IMR-90 (cell line): ENCODE measurements around the gene IL17B. TPM values are rescaled to one million over a fixed set of nuclear protein-coding genes. Genes with fewer than 3 reads are reported as not detected.

ENCODE experiments used
- ATAC-seq: fragments of 200-7000 bp; cut with Tn5 transposase; 2 replicates; pipeline ENCODE4 v1.9.1; 2020; ENCODE audit warnings: low read depth, mild to moderate bottlenecking, moderate library complexity
- BruUV-seq: library from RNA; stranded (reverse); fragments of 400-500 nt; replicated peaks from 2 replicates; lab custom pipeline; 2021; lab: Mats Ljungman, UMichigan
- CTCF ChIA-PET: fragments of 300-600 bp; formaldehyde crosslinking; extraction: SDS; loops from one replicate; lab custom pipeline; 2021; ENCODE audit warnings: antibody characterized with exemption; lab: Yijun Ruan, JAX
- POLR2A ChIA-PET: fragments of 300-600 bp; sonication (Branson Sonifier 250); formaldehyde crosslinking; loops from one replicate; lab custom pipeline; 2022; ENCODE audit warnings: antibody characterized with exemption; ENCODE audit not compliant: unreplicated experiment; lab: Charles Lee
- DNase-seq: peaks from one replicate; pipeline ENCODE4 v3.0.0; 2013
- H2AFZ ChIP-seq: replicated peaks from 2 replicates; pipeline ENCODE3; 2013; ENCODE audit warnings: low read length, mild to moderate bottlenecking; ENCODE audit not compliant: poor library complexity
- H2AK5ac ChIP-seq: 2 replicates; pipeline ENCODE4 v1.6.1; 2013; ENCODE audit warnings: low read depth, low read length, inconsistent platforms
- H2AK9ac ChIP-seq: replicated peaks from 2 replicates; pipeline ENCODE3; 2013; ENCODE audit warnings: mild to moderate bottlenecking, low read depth, low read length, moderate library complexity; ENCODE audit not compliant: poor library complexity
- H2BK120ac ChIP-seq: 2 replicates; pipeline ENCODE4 v1.6.1; 2013; ENCODE audit warnings: low read depth, low read length, inconsistent platforms
- H2BK15ac ChIP-seq: 3 replicates; pipeline ENCODE4 v1.6.1; 2013; ENCODE audit warnings: low read depth, low read length, inconsistent platforms
- H2BK20ac ChIP-seq: 2 replicates; pipeline ENCODE4 v1.6.1; 2013; ENCODE audit warnings: low read depth, mild to moderate bottlenecking, inconsistent platforms, low read length, moderate library complexity
- H2BK5ac ChIP-seq: 2 replicates; pipeline ENCODE4 v1.6.1; 2013; ENCODE audit warnings: mild to moderate bottlenecking, low read depth, low read length, inconsistent platforms; ENCODE audit not compliant: poor library complexity, severe bottlenecking
- H3K14ac ChIP-seq: replicated peaks from 2 replicates; pipeline ENCODE4 v1.6.1; 2013; ENCODE audit warnings: low read depth, low read length, inconsistent platforms
- H3K18ac ChIP-seq: 2 replicates; pipeline ENCODE4 v1.6.1; 2013; ENCODE audit warnings: low read depth, low read length, control low read depth
- H3K23ac ChIP-seq: 2 replicates; pipeline ENCODE4 v1.6.1; 2013; ENCODE audit warnings: low read depth, low read length, inconsistent platforms
- H3K27ac ChIP-seq: 2 replicates; pipeline ENCODE4 v1.5.1; 2013; ENCODE audit warnings: mild to moderate bottlenecking, control low read depth, low read length; ENCODE audit not compliant: insufficient read depth
- H3K27me3 ChIP-seq: 2 replicates; pipeline ENCODE4 v1.6.1; 2013; ENCODE audit warnings: low read length; ENCODE audit not compliant: control insufficient read depth, insufficient read depth
- H3K36me3 ChIP-seq: 2 replicates; pipeline ENCODE4 v1.6.1; 2013; ENCODE audit warnings: low read length, mixed read lengths; ENCODE audit not compliant: control insufficient read depth, insufficient read depth
- H3K4ac ChIP-seq: 2 replicates; pipeline ENCODE4 v1.6.1; 2013; ENCODE audit warnings: low read depth, low read length, inconsistent platforms
- H3K4me1 ChIP-seq: 2 replicates; pipeline ENCODE4 v1.6.1; 2013; ENCODE audit warnings: low read length, mixed read lengths; ENCODE audit not compliant: control insufficient read depth, insufficient read depth
- H3K4me2 ChIP-seq: 2 replicates; pipeline ENCODE4 v1.6.1; 2013; ENCODE audit warnings: low read depth, mild to moderate bottlenecking, control low read depth, low read length, moderate library complexity
- H3K4me3 ChIP-seq: 2 replicates; pipeline ENCODE4 v1.5.1; 2013; ENCODE audit warnings: low read depth, mild to moderate bottlenecking, control low read depth, low read length, moderate library complexity; ENCODE audit not compliant: insufficient read depth
- H3K56ac ChIP-seq: 2 replicates; pipeline ENCODE4 v1.6.1; 2013; ENCODE audit warnings: low read length, inconsistent platforms; ENCODE audit not compliant: insufficient read depth; ENCODE audit errors: extremely low read depth
- H3K79me1 ChIP-seq, 2 experiments: 2 replicates each; pipeline ENCODE4 v1.6.1; 2013; ENCODE audit warnings: low read length in 2 of 2, inconsistent platforms in 1 of 2, low read depth in 1 of 2
- H3K9ac ChIP-seq: 2 replicates; pipeline ENCODE4 v1.6.1; 2013; ENCODE audit warnings: low read depth, low read length, control low read depth
- H3K9me1 ChIP-seq: 2 replicates; pipeline ENCODE4 v1.6.1; 2013; ENCODE audit warnings: low read length, inconsistent platforms; ENCODE audit not compliant: insufficient read depth
- H3K9me3 ChIP-seq: 2 replicates; pipeline ENCODE4 v1.6.1; 2013; ENCODE audit warnings: low read length; ENCODE audit not compliant: control insufficient read depth, insufficient read depth
- H4K20me1 ChIP-seq: 2 replicates; pipeline ENCODE4 v1.6.1; 2013; ENCODE audit warnings: low read length, inconsistent platforms; ENCODE audit not compliant: insufficient read depth
- H4K5ac ChIP-seq: 2 replicates; pipeline ENCODE4 v1.6.1; 2013; ENCODE audit warnings: mild to moderate bottlenecking, low read depth, low read length, control low read depth
- H4K8ac ChIP-seq, 2 experiments: 2 replicates each; pipeline ENCODE4 v1.6.1; 2013; ENCODE audit warnings: low read depth in 2 of 2, low read length in 2 of 2, control low read depth in 1 of 2, inconsistent platforms in 1 of 2
- H4K91ac ChIP-seq: 2 replicates; pipeline ENCODE4 v1.6.1; 2013; ENCODE audit warnings: low read depth, low read length, inconsistent platforms; ENCODE audit not compliant: insufficient read depth
- CEBPB ChIP-seq: IDR thresholded peaks from 2 replicates; pipeline ENCODE4 v1.6.1; 2012; ENCODE audit warnings: low read depth, low read length, improper control_type of control experiment
- NFE2L2 ChIP-seq: fragments of 150-350 bp; IDR thresholded peaks from 2 replicates; pipeline ENCODE4 v1.6.1; 2016; ENCODE audit warnings: low read depth, mild to moderate bottlenecking, low read length
- RAD21 ChIP-seq: IDR thresholded peaks from 2 replicates; pipeline ENCODE4 v1.6.1; 2012; ENCODE audit warnings: low read length, improper control_type of control experiment
- RCOR1 ChIP-seq: IDR thresholded peaks from 2 replicates; pipeline ENCODE4 v1.6.1; 2012; ENCODE audit warnings: mild to moderate bottlenecking, low read length, improper control_type of control experiment; ENCODE audit not compliant: insufficient replicate concordance
- USF2 ChIP-seq: fragments of 150-350 bp; IDR thresholded peaks from 2 replicates; pipeline ENCODE4 v1.6.1; 2017; ENCODE audit warnings: mild to moderate bottlenecking, antibody characterized with exemption, low read length, low read depth
- WGBS, 2 experiments: methylation state at CpG; one replicate each; pipeline versions ENCODE4 v1.1.5 to v1.1.7; 2013; ENCODE audit warnings: missing lambda C conversion rate in 2 of 2; ENCODE audit not compliant: insufficient read length in 1 of 2; ENCODE audit errors: extremely low coverage in 2 of 2; 5-methylcytosine and 5-hydroxymethylcytosine counted together
- dilution Hi-C: fragments of 300-500 bp; cut with HindIII; formaldehyde crosslinking; loops from one replicate; pipeline ENCODE4 v1.14.3; 2018; ENCODE audit warnings: low sequenced_read_pairs; ENCODE audit not compliant: unreplicated experiment
- in situ Hi-C: fragments of 300-500 bp; cut with MboI; formaldehyde crosslinking; loops from 3 replicates; pipeline ENCODE4 v1.14.3; 2019; ENCODE audit warnings: low sequenced_read_pairs, inconsistent platforms, mixed read lengths
- intact Hi-C: fragments of 100-400 bp; cut with micrococcal nuclease; formaldehyde crosslinking; loops from 2 replicates; pipeline ENCODE4 v1.10.0; 2022
- polyA plus RNA-seq, 3 experiments: library from polyadenylated mRNA; depleted of rRNA; stranded (reverse); fragments of >200 nt; gene quantifications; 2 replicates each; pipeline ENCODE4 v1.2.3, GENCODE V29; 2012; ENCODE audit warnings: low replicate concordance in 1 of 3
- total RNA-seq: library from RNA; depleted of rRNA; stranded (reverse); fragments of >200 nt; gene quantifications from 2 replicates; pipeline ENCODE4 v1.2.3, GENCODE V29; 2012

Gene IL17B
- total and polyA plus RNA-seq, 2 of the 4 experiments (the other 2 are of a cell fraction), result 0.31 TPM; not detected in 1

- Histone ChIP-seq H2BK20ac (no peak overlapping the region), H3K36me3 (no peaks in the 10 kb centered on the region), H2AK9ac (no peak overlapping the region), H3K56ac (no peak overlapping the region), H2BK5ac (no peak overlapping the region), H3K4me3 (no peak overlapping the region), H3K9me1 (no peaks in the 10 kb centered on the region), H3K18ac (no peak overlapping the region), H4K91ac (no peak overlapping the region), H2AK5ac (no peak overlapping the region), H2AFZ (no peak overlapping the region), H3K27me3 (no peaks in the 10 kb centered on the region), H4K8ac (no peak overlapping the region), H3K27ac (no peak overlapping the region), H4K20me1 (no peaks in the 10 kb centered on the region), H3K23ac (no peak overlapping the region), H3K4me2 (no peak overlapping the region), H2BK15ac (no peak overlapping the region), H3K4me1 (no peaks in the 10 kb centered on the region), H3K9ac (no peak overlapping the region), H3K14ac (no peak overlapping the region), H3K79me1 (peaks cover 4 to 11% of the 10 kb centered on the region in 2 experiments; a peak in 3 of 4 replicates), H3K4ac (no peak overlapping the region), H3K9me3 (no peaks in the 10 kb centered on the region), H2BK120ac (no peak overlapping the region), H4K5ac (no peak overlapping the region)
- DNase-seq, result no peak
- in situ Hi-C loops (no loop called here), dilution Hi-C loops (no loop called here), intact Hi-C loops (no loop called here)
- POLR2A ChIA-PET, result no interaction called here
- no TSS peak for BruUV-seq
- TF ChIP-seq CEBPB (no peak), NFE2L2 (no peak), USF2 (no peak), RCOR1 (no peak), RAD21 (no peak)
- CTCF ChIA-PET, result no interaction called here
- no peak for ATAC-seq
- WGBS, 2 experiments, result no CpG with 5 or more reads among the region's 1 CpG
Measured at GRCh38 chr5:149340920-149341319, 38.2 kb downstream of the IL17B start.
